HL-60/S4 treated with retinoic acid at 250 ng/mL for 4 days and 3 days (cell line): Measurements from ENCODE around the gene GRK3.
"Not testable (repeated sequence)": the region's sequence is repeated elsewhere in the genome, so short reads cannot be mapped to it uniquely, and the experiment has no call there.

Experiments
- in situ Hi-C: fragments of 300-500 bp; cut with MboI; formaldehyde crosslinking; loops from 2 replicates; pipeline ENCODE4 v1.7.0; 2022; ENCODE audit warnings: low sequenced_read_pairs

Gene GRK3

DNA sequence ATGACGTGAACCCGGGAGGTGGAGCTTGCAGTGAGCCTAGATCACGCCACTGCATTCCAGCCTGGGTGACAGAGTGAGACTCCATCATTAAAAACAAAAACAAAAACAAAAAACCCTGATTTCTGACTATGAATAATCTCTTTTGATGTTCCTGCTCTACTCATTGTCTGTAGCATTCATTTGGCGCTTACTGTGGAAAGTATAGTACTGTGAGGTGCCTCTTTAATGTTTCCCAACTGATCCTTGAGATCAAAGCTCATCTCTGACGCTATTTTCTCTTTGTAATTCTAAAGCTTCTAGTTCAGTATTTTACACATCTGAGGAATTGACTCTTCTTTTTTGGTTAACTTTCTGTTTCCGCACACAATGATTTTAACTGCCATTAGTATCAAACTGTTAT, 60.0 kb downstream of the GRK3 start:
- in situ Hi-C loops: no loop called here

GRCh38 chr22:25625747-25626623, 61.5 kb downstream of the GRK3 start:
- in situ Hi-C loops: not testable (repeated sequence)

- in situ Hi-C loops: no loop called here
Measured at GRCh38 chr22:25626624-25626990, 62.1 kb downstream of the GRK3 start.

- in situ Hi-C loops: no loop called here
Measured at GRCh38 chr22:25627271-25627852, 62.9 kb downstream of the GRK3 start.

- in situ Hi-C loops: no loop called here
Measured at GRCh38 chr22:25628494-25628893, 64.0 kb downstream of the GRK3 start.

GRCh38 chr22:25629613-25630012, 65.1 kb downstream of the GRK3 start:
- in situ Hi-C loops: no loop called here

DNA sequence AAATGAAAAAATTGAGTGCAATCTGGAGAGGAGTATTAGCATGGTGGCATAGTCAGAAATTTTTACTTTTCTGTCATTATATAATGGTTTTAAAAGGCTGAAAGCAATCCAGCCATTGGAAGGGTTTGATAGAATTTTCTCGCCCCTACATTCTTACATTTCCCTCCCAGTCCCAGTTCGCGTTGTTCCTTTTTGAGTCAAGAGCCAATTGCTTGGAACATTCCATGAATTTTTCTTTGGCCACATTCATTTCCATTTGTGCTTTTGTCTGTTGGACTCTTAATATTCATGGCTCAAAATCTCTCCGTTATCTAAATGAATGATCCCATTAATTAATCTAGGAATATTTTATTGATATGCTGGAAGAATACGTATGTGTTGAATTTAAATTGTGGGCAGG, 66.0 kb downstream of the GRK3 start:
- in situ Hi-C loops: no loop called here

DNA sequence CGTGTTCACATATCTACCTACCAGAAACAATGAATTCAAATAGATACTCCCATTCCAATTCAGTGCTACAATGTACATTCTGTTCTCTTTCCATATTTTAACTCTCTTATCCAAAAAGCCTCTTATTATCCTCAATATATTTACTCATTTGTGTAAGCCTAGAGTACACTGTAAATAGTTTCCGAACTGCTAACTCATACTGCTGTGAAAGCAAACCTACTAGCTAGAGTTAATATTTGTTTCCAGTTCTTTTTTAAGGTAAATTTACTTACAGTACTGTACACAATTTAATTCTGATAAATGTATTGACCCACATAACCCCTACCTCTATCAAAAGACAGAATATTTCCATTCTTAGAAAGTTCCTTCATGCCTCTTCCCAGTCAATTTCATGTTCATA, 71.8 kb downstream of the GRK3 start:
- in situ Hi-C loops: no loop called here

GRCh38 chr22:25637032-25637431, 72.6 kb downstream of the GRK3 start:
- in situ Hi-C loops: no loop called here

DNA sequence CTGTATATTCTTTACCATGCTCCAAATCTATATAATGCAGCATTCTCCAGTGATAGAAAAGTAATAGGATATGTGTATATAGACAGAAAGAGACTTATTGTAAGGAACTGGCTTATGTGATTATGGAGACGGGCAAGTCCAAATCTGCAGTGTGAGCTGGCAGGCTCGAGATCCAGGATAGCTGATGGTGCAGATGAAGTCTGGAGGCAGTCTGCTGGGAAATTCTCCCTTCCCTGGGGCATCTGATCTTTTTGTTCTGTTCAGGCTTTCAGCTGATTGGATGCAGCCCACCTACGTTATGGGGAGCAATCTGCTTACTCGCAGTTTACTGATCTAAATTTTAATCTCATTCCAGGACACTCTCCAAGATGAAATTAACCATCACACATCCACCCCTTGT, 73.2 kb downstream of the GRK3 start:
- in situ Hi-C loops: no loop called here

DNA sequence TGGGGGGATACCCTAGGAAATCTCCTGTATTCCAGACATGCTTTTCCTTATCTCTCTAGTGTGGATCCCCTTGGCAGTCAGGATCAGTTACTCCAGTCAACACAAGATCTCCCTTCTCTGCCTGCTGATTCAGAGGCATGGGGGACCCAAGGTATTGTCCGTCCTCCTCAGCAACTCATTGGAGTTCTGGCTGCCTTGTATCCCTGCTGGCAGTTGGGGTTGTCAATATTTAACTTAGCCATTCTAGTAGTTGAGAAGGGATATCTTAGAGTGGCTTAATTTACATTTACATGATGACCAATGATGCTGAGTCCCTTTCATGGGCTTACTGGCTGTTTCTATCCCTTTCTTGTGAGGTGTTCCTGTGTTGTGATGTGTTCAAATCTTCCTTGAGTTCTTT, 74.2 kb downstream of the GRK3 start:
- in situ Hi-C loops: no loop called here

GRCh38 chr22:25641650-25642049, 77.2 kb downstream of the GRK3 start:
- in situ Hi-C loops: no loop called here

GRCh38 chr22:25643232-25644000, 78.9 kb downstream of the GRK3 start:
- in situ Hi-C loops: no loop called here

GRCh38 chr22:25644122-25644521, 79.6 kb downstream of the GRK3 start:
- in situ Hi-C loops: no loop called here

- in situ Hi-C loops: no loop called here
Measured at GRCh38 chr22:25645266-25645665, 80.8 kb downstream of the GRK3 start.

DNA sequence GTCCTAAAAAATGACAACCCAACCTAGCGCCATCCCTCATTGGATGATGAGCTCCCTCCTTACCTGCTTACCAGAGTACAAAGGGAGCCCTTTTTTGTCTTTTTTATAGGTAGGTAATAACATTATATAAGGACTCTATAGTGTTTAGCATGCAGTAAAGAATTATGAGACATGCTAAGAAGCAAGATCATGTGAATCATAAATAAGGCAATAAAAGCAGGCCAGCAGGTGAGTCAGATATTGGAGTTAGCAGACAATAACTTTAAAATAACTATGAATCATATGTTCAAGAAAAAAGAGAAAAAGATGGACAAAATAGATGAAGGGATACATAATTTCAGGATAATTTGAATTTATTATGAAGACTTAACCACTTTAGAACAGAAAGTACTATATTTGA, 81.5 kb downstream of the GRK3 start:
- in situ Hi-C loops: no loop called here

GRCh38 chr22:25650833-25651232, 86.4 kb downstream of the GRK3 start:
- in situ Hi-C loops: no loop called here

DNA sequence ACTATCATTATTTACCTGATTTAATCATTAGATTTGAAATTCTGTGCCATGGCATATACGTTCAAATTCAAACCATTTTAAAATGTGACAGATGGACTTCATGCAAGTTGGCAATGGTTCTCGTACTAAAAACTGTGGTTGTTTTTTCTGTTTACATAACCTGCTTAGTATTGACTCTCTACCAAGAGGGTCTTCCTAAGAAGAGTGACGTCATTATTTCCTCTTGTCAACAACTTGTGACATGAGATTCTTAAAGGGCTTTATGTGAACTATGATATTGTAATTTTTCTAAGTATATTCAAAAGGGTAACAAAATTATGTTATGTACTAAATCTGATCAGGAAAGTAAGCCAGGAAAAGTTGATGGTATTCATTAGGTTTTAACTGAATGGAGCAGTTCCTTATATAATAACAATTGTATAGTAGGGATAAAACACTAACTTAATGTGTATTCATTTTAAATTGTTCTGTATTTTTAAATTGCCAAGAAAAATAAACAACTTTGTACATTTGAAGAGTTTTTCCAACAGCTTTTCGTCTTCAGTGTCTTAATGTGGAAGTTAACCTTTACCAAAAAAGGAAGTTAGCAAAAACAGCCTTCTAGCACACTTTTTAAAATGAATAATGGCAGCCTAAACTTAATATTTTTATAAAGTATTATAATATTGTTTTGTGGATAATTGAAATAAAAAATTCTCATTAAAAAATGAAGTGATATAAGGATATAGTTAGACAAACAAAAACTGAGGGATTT, 87.0 kb downstream of the GRK3 start:
- in situ Hi-C loops: no loop called here

DNA sequence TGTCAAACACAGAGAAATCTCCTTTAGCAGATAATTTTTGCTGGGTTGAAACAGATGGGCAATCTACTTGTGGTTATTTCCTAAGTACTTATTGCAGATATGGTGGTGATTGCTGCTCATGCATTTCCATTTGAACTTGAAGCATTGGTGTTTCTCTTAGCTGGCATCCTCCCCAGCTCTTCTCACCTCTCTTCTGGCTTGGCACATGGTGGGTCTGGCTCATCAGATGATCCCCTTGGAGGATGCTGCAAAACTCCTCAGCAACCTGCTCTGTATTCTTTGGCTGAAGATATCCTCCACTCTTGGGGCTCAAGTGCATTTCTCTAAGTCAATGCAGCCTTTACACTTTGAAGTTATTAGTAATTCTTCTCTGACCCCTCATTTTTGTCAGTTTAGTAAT, 90.2 kb downstream of the GRK3 start:
- in situ Hi-C loops: no loop called here

- in situ Hi-C loops: no loop called here
Measured at GRCh38 chr22:25655371-25655935, 91.0 kb downstream of the GRK3 start.

- in situ Hi-C loops: no loop called here
Measured at GRCh38 chr22:25656724-25657123, 92.2 kb downstream of the GRK3 start.
